ENCODE data around the gene PRKCH.

The PRKCH gene
- total RNA-seq: 141 to 663 (median 393) reads per million in 9 experiments

DNA sequence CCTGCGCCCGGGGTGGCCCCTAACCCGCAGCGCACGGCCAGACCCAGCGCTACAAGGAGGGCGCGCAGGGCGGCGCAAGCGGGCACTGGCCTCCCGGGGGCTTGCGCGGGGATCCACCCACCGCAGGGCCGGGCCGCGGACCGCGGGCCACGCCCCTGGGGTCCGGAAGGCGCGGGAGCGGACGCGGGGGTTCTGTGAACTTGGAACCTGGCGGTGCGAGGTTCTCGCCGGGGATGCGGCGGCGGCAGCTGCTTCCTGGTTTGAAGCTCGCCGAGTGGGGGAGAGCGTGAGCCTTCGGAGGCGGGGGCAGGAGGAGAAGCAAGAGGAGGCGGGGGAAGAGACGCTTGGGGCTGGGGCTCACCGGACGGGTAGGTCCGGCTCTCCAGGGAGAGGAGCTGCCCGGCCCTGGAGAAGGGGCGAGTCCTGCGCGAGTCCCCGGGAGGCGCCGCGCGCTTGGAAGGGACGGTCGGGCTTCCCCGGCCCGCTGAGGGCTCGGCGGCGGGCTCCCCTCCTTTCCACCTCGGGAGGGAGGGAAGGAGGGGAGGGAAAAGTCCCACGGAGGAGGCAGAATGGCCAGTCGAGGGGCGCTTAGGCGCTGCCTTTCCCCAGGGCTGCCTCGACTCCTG, at the start of gene PRKCH:
Gene PRKCH (plus strand): TSS at position 195 of the 626 bp plus-strand sequence. CDS start 523 bp downstream, outside the sequence.
- H3K4me1 Mint-ChIP-seq (ENCODE audit: low read depth in 2 of 2): peaks cover 18 to 19% of the 10 kb centered on the region in 2 donors
- DNase-seq (peak; percentile 78 to 80 (median 80)), ATAC-seq (replicated peaks) (peak; percentile 77)
- peaks cover 39% of the 10 kb centered on the region for H3K36me3 Mint-ChIP-seq (ENCODE audit: insufficient read depth)
- H3K27me3 Mint-ChIP-seq: no peaks in the 10 kb centered on the region
- H3K9me3 Mint-ChIP-seq: no peaks in the 10 kb centered on the region
- no peak within 1 kb of the TSS for H3K4me3 Mint-ChIP-seq
- peak within 1 kb of the TSS; percentile 93 to 95 for H3K27ac Mint-ChIP-seq

DNA sequence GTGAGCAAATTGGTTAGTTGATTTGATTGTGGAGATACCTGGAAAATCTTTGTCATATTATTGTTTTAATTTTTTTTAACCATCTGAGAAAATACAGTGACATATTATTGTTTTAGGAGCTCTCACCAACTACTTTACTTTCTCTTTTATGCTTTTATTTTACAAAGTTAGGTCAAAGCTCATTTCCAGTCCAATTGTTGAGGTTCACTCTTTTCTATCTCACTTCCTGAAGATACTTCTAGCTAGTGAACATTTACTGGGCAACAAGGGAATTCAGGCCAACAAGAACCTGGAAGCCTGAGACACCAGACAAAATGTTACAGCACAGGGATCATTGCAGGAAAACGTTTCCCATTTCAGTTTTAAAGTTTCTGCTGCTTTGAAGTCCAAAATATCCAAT, 44.1 kb upstream of the PRKCH start:
- Mint-ChIP-seq H3K4me1 (ENCODE audit: low read depth in 2 of 2) (peaks cover 11 to 14% of the 10 kb centered on the region in 2 donors), H3K27me3 (peaks cover 11 to 18% of the 10 kb centered on the region in 2 donors)
- ATAC-seq (replicated peaks): no peak

DNA sequence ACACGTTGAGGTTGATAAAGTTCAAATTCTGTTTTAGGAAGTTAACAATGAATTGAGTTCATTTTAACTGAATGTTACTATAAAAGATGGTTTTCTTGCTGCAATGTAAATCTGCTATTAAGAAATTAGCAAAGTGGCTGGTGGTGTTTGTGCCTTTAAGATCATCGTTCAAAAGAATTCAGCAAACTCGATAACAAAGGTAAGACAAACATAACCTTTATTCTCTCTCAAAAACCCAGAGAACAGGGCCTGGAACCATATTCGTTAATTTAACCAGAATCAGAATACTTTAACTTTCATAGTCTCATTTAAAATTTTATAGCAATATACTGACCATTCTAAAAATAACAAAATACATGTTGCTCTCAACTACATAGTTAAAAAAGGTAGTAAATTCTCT, 43.6 kb upstream of the PRKCH start:
- H3K9me3 Mint-ChIP-seq: no peaks in the 10 kb centered on the region
- no peak for ATAC-seq (replicated peaks)
- peaks cover 11 to 15% of the 10 kb centered on the region in 2 donors for H3K27me3 Mint-ChIP-seq
- H3K4me3 Mint-ChIP-seq: no peak overlapping the region
- H3K36me3 Mint-ChIP-seq (ENCODE audit: insufficient read depth): peaks cover 9% of the 10 kb centered on the region
- H3K4me1 Mint-ChIP-seq (ENCODE audit: low read depth in 2 of 2): peaks cover 11 to 14% of the 10 kb centered on the region in 2 donors
- no peak for DNase-seq
- no peak overlapping the region for H3K27ac Mint-ChIP-seq

More for the DNA sequence above, 44.1 kb upstream of the PRKCH start:
- H3K4me3 Mint-ChIP-seq: no peak overlapping the region
- no peaks in the 10 kb centered on the region for H3K9me3 Mint-ChIP-seq
- peaks cover 9% of the 10 kb centered on the region for H3K36me3 Mint-ChIP-seq (ENCODE audit: insufficient read depth)
- H3K27ac Mint-ChIP-seq: no peak overlapping the region
- DNase-seq: no peak

DNA sequence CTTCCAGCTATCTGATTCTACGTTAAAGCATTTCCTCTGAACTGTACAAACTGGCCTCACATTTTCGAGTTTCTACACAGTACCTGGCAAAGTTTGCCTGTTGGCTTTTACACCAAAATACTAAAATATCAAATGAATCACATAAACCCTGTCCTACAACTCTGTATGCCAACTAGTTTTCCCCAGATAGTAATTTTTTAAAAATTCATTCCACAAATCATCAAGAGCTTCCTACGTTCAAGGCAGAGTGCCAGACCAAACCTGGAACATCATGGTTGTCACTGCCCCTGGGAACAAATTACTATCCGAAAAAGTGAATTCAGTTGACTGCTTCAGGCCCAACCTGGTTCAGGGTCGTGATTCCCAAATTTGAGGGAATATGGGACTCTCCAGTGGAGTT, 42.3 kb upstream of the PRKCH start:
- Mint-ChIP-seq H3K4me3 (no peak overlapping the region), H3K9me3 (no peaks in the 10 kb centered on the region), H3K27me3 (peaks cover 5 to 6% of the 10 kb centered on the region in 2 donors), H3K4me1 (ENCODE audit: low read depth in 2 of 2) (peaks cover 17 to 23% of the 10 kb centered on the region in 2 donors), H3K36me3 (ENCODE audit: insufficient read depth) (peaks cover 9% of the 10 kb centered on the region), H3K27ac (no peak overlapping the region)
- ATAC-seq (replicated peaks): no peak
- DNase-seq: no peak

DNA sequence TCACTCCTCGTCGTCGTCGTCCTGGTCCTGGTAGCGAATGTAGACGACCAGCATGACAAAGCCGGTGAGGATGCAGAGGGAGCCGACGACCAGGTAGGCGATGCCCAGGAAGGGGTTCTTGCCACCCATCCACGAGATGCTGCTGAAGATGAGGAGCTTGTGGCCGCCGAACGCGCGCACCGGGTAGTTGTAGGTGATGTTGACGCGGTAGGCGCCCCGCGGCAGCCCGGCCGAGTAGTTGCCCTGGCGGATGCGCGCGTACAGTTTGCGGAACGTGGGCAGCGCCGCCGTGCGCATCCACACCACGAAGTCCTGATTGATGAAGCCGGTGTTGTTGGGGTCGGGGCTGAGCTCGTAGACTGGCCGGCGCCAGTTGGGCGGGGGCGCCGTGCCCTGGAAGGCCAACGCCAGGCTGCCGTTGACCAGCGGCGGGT, 41.3 kb upstream of the PRKCH start:
- peak overlapping the region; percentile 91 to 97 for H3K27ac Mint-ChIP-seq

DNA sequence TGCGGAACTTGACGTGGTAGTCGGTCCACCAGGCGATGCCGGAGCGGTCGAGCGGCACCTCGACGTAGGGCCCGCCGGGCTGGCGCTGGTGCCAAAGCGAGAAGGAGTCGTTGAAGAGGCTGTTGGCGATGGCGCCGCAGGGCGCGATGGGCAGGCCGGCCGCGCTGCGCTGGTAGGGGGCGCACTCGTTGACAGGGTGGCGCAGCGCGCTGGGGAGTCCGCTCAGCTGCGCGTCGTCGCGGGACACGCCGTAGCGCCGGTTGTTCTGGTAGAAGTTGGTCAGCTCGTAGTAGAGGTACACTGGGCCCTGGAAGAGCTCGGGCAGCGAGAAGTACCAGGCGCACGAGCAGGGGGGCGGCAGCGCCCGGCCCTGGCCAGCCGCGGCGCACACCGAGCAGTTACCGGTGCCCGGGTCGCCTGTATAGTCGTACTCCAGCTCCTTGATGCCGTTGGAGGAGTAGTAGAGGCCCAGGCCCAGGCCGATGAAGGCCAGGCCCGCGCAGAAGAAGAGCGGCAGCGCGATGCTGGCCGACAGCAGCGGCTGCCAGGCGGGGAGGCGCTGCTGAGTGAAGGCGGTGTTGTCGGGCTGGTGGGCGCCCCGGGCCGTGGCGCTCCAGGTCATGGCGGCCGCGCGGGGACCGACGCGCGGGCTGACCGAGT, 40.7 kb upstream of the PRKCH start:
- Mint-ChIP-seq H3K9me3 (no peaks in the 10 kb centered on the region), H3K27me3 (no peaks in the 10 kb centered on the region), H3K27ac (peak overlapping the region; percentile 91 to 97), H3K4me3 (peak overlapping the region; percentile 93 to 96), H3K36me3 (ENCODE audit: insufficient read depth) (peaks cover 9% of the 10 kb centered on the region), H3K4me1 (ENCODE audit: low read depth in 2 of 2) (peaks cover 20 to 27% of the 10 kb centered on the region in 2 donors)
- DNase-seq (peak; percentile 68 to 80 (median 77)), ATAC-seq (replicated peaks) (peak; percentile 86)

More for the DNA sequence above, 41.3 kb upstream of the PRKCH start:
- DNase-seq: peak in 1 of 3 experiments; percentile 35
- no peaks in the 10 kb centered on the region for H3K9me3 Mint-ChIP-seq
- H3K4me3 Mint-ChIP-seq: peak overlapping the region; percentile 93 to 96
- peak; percentile 43 for ATAC-seq (replicated peaks)
- H3K4me1 Mint-ChIP-seq (ENCODE audit: low read depth in 2 of 2): peaks cover 20 to 27% of the 10 kb centered on the region in 2 donors
- H3K36me3 Mint-ChIP-seq (ENCODE audit: insufficient read depth): peaks cover 9% of the 10 kb centered on the region
- H3K27me3 Mint-ChIP-seq: no peaks in the 10 kb centered on the region

DNA sequence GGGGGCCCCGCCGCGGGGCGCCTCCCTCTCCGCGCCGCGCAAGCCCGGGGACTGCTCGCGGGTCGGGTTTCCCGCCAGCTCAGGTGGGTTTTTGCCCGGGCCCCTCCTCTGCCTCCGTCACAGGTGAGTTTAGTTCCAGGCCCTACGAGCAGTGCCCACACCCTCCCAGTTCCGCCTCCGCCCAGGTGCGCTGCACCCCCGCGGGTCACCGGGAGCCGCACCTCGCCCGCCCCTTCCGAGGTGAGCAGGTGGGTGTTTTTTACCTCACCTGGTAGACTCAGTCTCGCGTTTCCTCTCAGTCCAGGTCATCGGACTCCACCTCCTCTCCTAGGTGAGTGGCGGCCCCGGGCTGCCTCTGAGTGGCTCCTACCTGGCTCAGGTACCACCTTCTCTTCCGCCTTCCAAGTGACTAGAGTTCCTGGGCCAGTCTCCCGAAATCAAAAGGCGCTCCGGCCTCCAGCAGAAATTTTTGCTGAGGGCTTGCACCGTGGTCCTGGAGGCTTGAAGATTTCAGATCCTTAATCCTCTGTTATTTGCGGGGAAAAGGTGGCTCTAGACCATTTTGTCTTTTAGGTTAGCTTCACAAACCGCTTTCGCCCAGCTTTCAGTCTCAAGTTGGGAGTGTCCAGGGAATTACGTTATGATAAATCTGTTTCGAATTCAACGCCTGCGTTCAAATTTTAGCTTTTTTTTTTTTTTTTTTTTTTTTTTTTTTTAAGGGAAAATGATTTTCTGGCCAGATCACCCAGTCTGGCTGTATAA, 40.0 kb upstream of the PRKCH start, which contains the start of gene TMEM30B:
Gene TMEM30B (minus strand): TSS at position 153 of the 762 bp plus-strand sequence. CDS start 191 bp downstream, outside the sequence.
- Mint-ChIP-seq H3K27ac (peak within 1 kb of the TSS; percentile 91 to 97), H3K9me3 (no peaks in the 10 kb centered on the region), H3K4me3 (peak within 1 kb of the TSS; percentile 93 to 96), H3K4me1 (ENCODE audit: low read depth in 2 of 2) (peaks cover 22 to 31% of the 10 kb centered on the region in 2 donors), H3K36me3 (ENCODE audit: insufficient read depth) (peaks cover 9% of the 10 kb centered on the region), H3K27me3 (no peaks in the 10 kb centered on the region)
- peak in 2 of 3 experiments; percentile 10 to 24 for DNase-seq
- peak; percentile 21 for ATAC-seq (replicated peaks)

DNA sequence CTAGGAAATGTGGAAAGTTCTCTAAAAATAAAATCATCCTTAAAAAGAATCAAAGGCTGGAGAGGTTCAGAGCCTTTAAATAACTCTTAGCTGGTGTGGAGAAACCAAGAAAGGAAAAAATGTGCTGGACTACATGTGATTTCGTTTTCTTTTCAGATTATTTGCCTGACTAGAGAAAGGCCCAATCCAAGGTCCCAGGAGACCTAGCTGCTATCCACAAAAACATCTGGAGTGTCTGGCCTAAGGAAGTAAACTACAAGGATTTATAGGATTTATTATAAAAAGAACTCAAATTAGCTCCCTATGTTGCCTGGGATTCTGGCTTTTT, 39.5 kb upstream of the PRKCH start:
- no peak for ATAC-seq (replicated peaks)
- DNase-seq: no peak
- peaks cover 9% of the 10 kb centered on the region for H3K36me3 Mint-ChIP-seq (ENCODE audit: insufficient read depth)
- H3K9me3 Mint-ChIP-seq: no peaks in the 10 kb centered on the region
- H3K4me1 Mint-ChIP-seq (ENCODE audit: low read depth in 2 of 2): peaks cover 22 to 33% of the 10 kb centered on the region in 2 donors
- H3K4me3 Mint-ChIP-seq: peak overlapping the region; percentile 93 to 96
- no peaks in the 10 kb centered on the region for H3K27me3 Mint-ChIP-seq
- H3K27ac Mint-ChIP-seq: peak overlapping the region in 1 of 2 donors; percentile 91

DNA sequence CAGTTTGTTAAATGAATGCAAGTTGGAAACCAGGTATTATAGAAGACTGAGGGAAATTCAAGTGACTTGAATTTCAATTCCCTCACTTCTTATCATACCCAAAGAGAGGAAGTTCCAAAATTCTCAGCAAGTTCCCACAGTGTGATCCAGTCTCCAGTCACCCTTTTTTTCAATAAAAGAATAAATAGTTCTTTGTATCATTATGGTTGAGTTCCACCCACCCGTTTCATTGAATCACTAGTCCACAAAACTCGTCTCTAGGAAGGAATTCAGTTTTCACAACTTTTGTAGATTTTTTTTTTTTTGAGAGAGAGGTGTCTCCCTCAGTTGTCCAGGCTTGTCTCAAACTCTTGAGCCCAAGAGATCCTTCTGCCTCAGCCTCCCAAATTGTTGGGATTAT, 38.6 kb upstream of the PRKCH start:
- Mint-ChIP-seq H3K9me3 (no peaks in the 10 kb centered on the region), H3K4me1 (ENCODE audit: low read depth in 2 of 2) (peaks cover 22 to 33% of the 10 kb centered on the region in 2 donors), H3K27me3 (no peaks in the 10 kb centered on the region), H3K36me3 (ENCODE audit: insufficient read depth) (peaks cover 9% of the 10 kb centered on the region), H3K4me3 (no peak overlapping the region), H3K27ac (no peak overlapping the region)
- ATAC-seq (replicated peaks) (no peak), DNase-seq (no peak)

DNA sequence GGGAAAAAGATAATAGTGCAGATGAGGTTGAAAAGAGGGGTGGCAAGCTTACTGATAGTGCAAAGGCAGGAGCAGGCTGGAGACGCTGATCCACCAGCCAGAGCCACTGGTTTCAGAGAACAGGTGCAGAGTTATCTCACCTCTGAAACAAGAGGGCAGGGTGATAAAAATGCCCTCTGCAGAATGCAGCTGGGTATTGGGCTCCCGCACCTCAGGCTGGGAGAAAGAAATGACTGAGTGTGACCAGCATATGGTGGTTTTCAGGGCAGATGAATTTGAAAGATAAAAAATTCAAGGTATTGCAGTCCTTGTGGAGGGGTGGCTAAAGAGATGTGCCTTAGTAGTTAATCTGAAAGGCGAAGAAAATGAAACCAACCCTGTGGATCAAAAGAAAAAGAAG, 37.4 kb upstream of the PRKCH start:
- Mint-ChIP-seq H3K27me3 (no peaks in the 10 kb centered on the region), H3K27ac (peak overlapping the region; percentile 3 to 51), H3K4me1 (ENCODE audit: low read depth in 2 of 2) (peaks cover 22 to 39% of the 10 kb centered on the region in 2 donors), H3K36me3 (ENCODE audit: insufficient read depth) (peaks cover 9% of the 10 kb centered on the region), H3K4me3 (peak overlapping the region; percentile 37 to 44), H3K9me3 (no peaks in the 10 kb centered on the region)
- no peak for DNase-seq
- no peak for ATAC-seq (replicated peaks)

DNA sequence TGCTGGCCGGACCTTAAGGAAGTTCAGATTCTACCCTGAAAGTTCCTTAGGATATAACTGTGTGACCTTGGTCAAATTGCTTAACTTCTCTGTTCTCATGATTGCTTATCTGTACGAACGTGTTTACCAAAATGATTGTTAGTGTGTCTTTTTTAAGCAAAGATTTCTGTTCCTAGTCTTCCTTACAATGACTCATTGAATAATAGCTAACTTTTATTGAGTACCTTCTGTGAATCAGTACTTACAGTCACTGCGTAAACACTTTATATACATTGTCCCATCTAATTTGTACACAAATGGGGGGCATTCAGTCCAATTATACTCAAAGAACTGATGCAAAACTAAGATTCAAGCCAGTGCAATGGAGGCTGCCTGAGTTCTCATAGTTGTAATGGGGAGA, 36.0 kb upstream of the PRKCH start:
- Mint-ChIP-seq H3K36me3 (ENCODE audit: insufficient read depth) (peaks cover 10% of the 10 kb centered on the region), H3K9me3 (no peaks in the 10 kb centered on the region), H3K4me3 (no peak overlapping the region), H3K4me1 (ENCODE audit: low read depth in 2 of 2) (peaks cover 16 to 29% of the 10 kb centered on the region in 2 donors), H3K27me3 (no peaks in the 10 kb centered on the region), H3K27ac (no peak overlapping the region)
- ATAC-seq (replicated peaks): no peak
- no peak for DNase-seq

DNA sequence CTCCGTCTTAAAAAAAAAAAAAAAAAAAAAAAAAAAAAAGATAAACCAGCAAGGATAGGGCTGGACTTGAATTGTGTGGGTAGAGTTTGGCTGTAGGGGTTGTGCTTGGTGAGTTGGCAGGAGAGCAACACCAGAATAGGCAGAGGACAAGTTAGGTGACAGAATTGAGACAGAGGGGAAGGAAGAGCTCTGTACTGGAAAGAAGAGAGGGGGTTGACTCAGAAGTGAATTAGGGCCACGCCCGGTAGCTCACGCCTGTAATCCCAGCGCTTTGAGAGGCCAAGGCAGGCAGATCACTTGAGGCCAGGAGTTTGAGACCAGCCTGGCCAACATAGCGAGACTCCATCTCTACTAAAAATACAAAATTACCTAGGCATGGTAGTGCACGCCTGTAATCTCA, 34.2 kb upstream of the PRKCH start:
- Mint-ChIP-seq H3K4me1 (ENCODE audit: low read depth in 2 of 2) (peaks cover 11 to 26% of the 10 kb centered on the region in 2 donors), H3K4me3 (no peak overlapping the region), H3K27ac (peak overlapping the region in 1 of 2 donors; percentile 58), H3K27me3 (no peaks in the 10 kb centered on the region), H3K9me3 (no peaks in the 10 kb centered on the region), H3K36me3 (ENCODE audit: insufficient read depth) (peaks cover 3% of the 10 kb centered on the region)
- DNase-seq: no peak
- ATAC-seq (replicated peaks): no peak

DNA sequence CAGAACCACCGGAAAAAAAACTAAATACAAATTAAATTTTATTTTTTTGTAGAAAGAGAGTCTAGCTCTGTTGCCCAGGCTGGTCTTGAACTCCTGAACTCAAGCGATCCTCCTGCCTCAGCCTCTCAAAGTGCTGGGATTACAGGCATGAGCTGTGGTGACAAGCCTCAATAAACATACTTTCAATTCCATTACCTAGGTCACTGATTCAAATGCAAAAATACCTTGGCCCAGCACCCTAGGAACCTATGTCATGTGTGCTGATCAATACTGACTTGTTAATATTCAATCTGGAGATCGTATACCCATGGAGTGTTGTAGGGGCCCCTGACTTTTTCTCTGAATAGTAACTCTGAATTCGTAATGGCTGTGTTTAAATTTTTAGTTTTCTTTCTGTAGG, 33.2 kb upstream of the PRKCH start:
- Mint-ChIP-seq H3K27ac (peak overlapping the region in 1 of 2 donors; percentile 46), H3K36me3 (ENCODE audit: insufficient read depth) (peaks cover 3% of the 10 kb centered on the region), H3K9me3 (no peaks in the 10 kb centered on the region), H3K4me3 (no peak overlapping the region), H3K27me3 (no peaks in the 10 kb centered on the region), H3K4me1 (ENCODE audit: low read depth in 2 of 2) (peaks cover 10 to 23% of the 10 kb centered on the region in 2 donors)
- ATAC-seq (replicated peaks) (no peak), DNase-seq (no peak)

Data from effector memory CD8-positive, alpha-beta T cell (primary cell).